HepG2 (cell line): ENCODE measurements around the gene SKIC2. TPM values are rescaled to one million over a fixed set of nuclear protein-coding genes. Genes with fewer than 3 reads are reported as not detected.

ENCODE experiments used
- CEBPZ ChIP-seq: IDR thresholded peaks from 2 replicates; pipeline ENCODE4 v1.6.1; 2012; ENCODE audit warnings: low read length, improper control_type of control experiment
- MAX ChIP-seq: IDR thresholded peaks from 2 replicates; pipeline ENCODE4 v1.6.1; 2012; ENCODE audit warnings: inconsistent platforms
- MBD4 ChIP-seq: IDR thresholded peaks from 2 replicates; pipeline ENCODE4 v1.6.1; 2012; ENCODE audit warnings: low read length, inconsistent platforms, borderline replicate concordance
- NCOR1 ChIP-seq: fragments of 200-600 bp; sonication (generic); IDR thresholded peaks from 2 replicates; pipeline ENCODE4 v1.7.0; 2017; ENCODE audit warnings: antibody characterized with exemption, low read length, borderline replicate concordance
- PRPF4 ChIP-seq: fragments of 200-400 bp; formaldehyde crosslinking; IDR thresholded peaks from 2 replicates; pipeline ENCODE4 v1.6.1; 2016; ENCODE audit warnings: low read length, low read depth; ENCODE audit not compliant: poor library complexity, severe bottlenecking
- RXRB ChIP-seq: IDR thresholded peaks from 2 replicates; pipeline ENCODE4 v1.6.1; 2016; ENCODE audit warnings: borderline replicate concordance, missing genetic modification reagents, missing compliant biosample characterization
- SAFB2 ChIP-seq: sonication (generic); formaldehyde crosslinking; IDR thresholded peaks from 2 replicates; pipeline ENCODE4 v1.5.1; 2020; ENCODE audit warnings: missing genetic modification reagents, low read depth, mild to moderate bottlenecking, borderline replicate concordance
- U2AF1 ChIP-seq: fragments of 200-400 bp; formaldehyde crosslinking; optimal IDR thresholded peaks from 2 replicates; pipeline ENCODE3; 2017; ENCODE audit warnings: mild to moderate bottlenecking, low read depth, low read length
- ZFP90 ChIP-seq: sonication (generic); formaldehyde crosslinking; IDR thresholded peaks from 2 replicates; pipeline ENCODE4 v1.8.0; 2022; ENCODE audit warnings: missing genetic modification reagents, mild to moderate bottlenecking, inconsistent platforms, borderline replicate concordance
- ZNF337 ChIP-seq: sonication (generic); formaldehyde crosslinking; IDR thresholded peaks from 2 replicates; pipeline ENCODE4 v1.5.1; 2020; ENCODE audit warnings: missing genetic modification reagents, low read depth, mild to moderate bottlenecking, borderline replicate concordance
- ZNF343 ChIP-seq: sonication (generic); formaldehyde crosslinking; IDR thresholded peaks from 2 replicates; pipeline ENCODE4 v1.4.0; 2020; ENCODE audit warnings: mild to moderate bottlenecking, missing genetic modification reagents
- ZNF451 ChIP-seq: sonication (generic); formaldehyde crosslinking; IDR thresholded peaks from 2 replicates; pipeline ENCODE4 v1.5.0; 2020; ENCODE audit warnings: mild to moderate bottlenecking, missing genetic modification reagents
- polyA plus RNA-seq, 8 experiments: library from polyadenylated mRNA; depleted of rRNA in 3 of 8; stranded (reverse) in 7 of 8; unstranded in 1 of 8; fragments of >200 nt; fragmentation: Illumina TruSeq in 4 of 8; extraction: Trizol in 4 of 8; gene quantifications; 2 replicates each; pipeline versions ENCODE4 v1.2.1 to v1.2.3, GENCODE V29; 2011 to 2016; ENCODE audit warnings: low read depth in 4 of 8, missing spikeins in 1 of 8, mixed read lengths in 1 of 8; ENCODE audit not compliant: insufficient read depth in 1 of 8
- total RNA-seq, 5 experiments: library from RNA; depleted of rRNA; stranded (reverse); fragments of >200 nt; fragmentation: Illumina TruSeq; extraction: Trizol; gene quantifications; 2 replicates each; pipeline ENCODE4 v1.2.3, GENCODE V29; 2016; ENCODE audit warnings: low read depth in 1 of 5
- TF ChIP-seq, protein P1 (sequence below): IDR thresholded peaks from 2 replicates; pipeline ENCODE4 v1.6.1; 2018; ENCODE audit warnings: missing genetic modification reagents, mild to moderate bottlenecking, missing compliant biosample characterization

SKIC2 gene
- total and polyA plus RNA-seq, 2 of the 13 experiments (the other 11 are each of a cell fraction or from before 2014, with no cell fraction given): 67.1 to 68.4 TPM

- TF ChIP-seq, protein P1, sequence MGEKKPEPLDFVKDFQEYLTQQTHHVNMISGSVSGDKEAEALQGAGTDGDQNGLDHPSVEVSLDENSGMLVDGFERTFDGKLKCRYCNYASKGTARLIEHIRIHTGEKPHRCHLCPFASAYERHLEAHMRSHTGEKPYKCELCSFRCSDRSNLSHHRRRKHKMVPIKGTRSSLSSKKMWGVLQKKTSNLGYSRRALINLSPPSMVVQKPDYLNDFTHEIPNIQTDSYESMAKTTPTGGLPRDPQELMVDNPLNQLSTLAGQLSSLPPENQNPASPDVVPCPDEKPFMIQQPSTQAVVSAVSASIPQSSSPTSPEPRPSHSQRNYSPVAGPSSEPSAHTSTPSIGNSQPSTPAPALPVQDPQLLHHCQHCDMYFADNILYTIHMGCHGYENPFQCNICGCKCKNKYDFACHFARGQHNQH (CRISPR knock-in tag): peak; percentile 52; the same call in 1 of the 2 replicates
- TF ChIP-seq ZNF337 (CRISPR knock-in tag) (0 out of 2 replicates have a peak, but pooled peaks have one; percentile 29), PRPF4 (no peak), MBD4 (no peak; the same call in 1 of the 2 replicates), ZNF451 (CRISPR knock-in tag) (no peak), U2AF1 (no peak), MAX (no peak), CEBPZ (no peak), ZNF343 (CRISPR knock-in tag) (no peak), SAFB2 (no peak; the same call in 1 of the 2 replicates), NCOR1 (no peak), RXRB (peak; percentile 55; the same call in 1 of the 2 replicates), ZFP90 (CRISPR knock-in tag) (no peak)
Measured at GRCh38 chr6:31952140-31952805, 6.7 kb upstream of the SKIC2 start (continued).
